ENCODE results near the gene AGTRAP.

DNA sequence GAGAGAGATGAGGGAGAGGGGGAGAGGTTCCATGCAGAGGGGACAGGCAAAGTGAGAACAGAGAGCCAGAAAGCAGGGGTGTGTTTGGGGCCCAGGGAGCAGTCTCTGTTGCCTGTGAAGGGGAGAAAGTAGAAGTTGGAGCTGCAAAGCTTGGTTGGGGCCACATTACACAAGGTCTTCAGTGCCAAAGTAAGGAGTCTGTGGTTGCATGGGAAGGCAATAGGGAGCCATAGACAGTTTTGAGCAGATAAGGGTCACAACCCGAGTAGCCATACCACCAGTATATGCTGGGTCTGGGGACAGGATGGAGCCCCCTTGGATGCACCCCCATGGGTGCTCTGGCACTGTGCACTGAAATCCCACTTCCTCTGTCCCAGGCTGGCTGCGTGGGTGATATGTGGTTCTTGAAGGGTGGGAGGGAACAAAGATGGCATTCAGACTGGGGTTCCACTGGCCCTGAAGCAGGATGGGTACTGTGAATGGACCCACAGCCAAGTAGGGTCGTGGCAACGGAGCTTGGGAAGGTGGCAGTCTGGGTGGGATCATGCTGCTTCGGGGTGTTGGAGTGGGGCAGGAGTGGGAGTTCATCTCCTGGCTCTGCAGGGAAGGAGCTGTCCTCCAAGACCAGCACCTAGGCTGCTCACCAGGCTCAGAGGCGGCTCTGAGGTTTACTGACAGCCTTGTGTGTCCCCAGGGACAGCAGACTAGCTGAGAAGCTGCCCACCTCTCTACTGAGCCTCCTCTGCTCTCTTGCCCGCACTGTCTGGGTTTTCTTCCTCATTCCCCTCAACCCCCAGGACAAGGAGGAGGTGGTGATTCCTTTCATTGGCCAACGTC is 32.4 kb upstream of the AGTRAP start:
- TF ChIP-seq, protein P1, sequence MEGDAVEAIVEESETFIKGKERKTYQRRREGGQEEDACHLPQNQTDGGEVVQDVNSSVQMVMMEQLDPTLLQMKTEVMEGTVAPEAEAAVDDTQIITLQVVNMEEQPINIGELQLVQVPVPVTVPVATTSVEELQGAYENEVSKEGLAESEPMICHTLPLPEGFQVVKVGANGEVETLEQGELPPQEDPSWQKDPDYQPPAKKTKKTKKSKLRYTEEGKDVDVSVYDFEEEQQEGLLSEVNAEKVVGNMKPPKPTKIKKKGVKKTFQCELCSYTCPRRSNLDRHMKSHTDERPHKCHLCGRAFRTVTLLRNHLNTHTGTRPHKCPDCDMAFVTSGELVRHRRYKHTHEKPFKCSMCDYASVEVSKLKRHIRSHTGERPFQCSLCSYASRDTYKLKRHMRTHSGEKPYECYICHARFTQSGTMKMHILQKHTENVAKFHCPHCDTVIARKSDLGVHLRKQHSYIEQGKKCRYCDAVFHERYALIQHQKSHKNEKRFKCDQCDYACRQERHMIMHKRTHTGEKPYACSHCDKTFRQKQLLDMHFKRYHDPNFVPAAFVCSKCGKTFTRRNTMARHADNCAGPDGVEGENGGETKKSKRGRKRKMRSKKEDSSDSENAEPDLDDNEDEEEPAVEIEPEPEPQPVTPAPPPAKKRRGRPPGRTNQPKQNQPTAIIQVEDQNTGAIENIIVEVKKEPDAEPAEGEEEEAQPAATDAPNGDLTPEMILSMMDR (IDR thresholded peaks at IDR 0.05; ENCODE audit: low read depth, low read length) = no peak
- TF ChIP-seq POLR2A (IDR thresholded peaks at IDR 0.05; ENCODE audit: extremely low read depth, insufficient read length) (no peak), MYC (IDR thresholded peaks at IDR 0.05; ENCODE audit: low read depth, low read length) (no peak)
- TF ChIP-seq, protein P2, sequence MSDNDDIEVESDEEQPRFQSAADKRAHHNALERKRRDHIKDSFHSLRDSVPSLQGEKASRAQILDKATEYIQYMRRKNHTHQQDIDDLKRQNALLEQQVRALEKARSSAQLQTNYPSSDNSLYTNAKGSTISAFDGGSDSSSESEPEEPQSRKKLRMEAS (IDR thresholded peaks at IDR 0.05; ENCODE audit: low read depth, low read length) = no peak
